AG08396 (cell line): Measurements from ENCODE around the gene ITPK1.

ENCODE experiments used
- DNase-seq: peaks from one replicate; pipeline ENCODE4 v3.0.0; 2012; ENCODE audit warnings: low spot score, mixed read lengths

ITPK1 gene

DNA sequence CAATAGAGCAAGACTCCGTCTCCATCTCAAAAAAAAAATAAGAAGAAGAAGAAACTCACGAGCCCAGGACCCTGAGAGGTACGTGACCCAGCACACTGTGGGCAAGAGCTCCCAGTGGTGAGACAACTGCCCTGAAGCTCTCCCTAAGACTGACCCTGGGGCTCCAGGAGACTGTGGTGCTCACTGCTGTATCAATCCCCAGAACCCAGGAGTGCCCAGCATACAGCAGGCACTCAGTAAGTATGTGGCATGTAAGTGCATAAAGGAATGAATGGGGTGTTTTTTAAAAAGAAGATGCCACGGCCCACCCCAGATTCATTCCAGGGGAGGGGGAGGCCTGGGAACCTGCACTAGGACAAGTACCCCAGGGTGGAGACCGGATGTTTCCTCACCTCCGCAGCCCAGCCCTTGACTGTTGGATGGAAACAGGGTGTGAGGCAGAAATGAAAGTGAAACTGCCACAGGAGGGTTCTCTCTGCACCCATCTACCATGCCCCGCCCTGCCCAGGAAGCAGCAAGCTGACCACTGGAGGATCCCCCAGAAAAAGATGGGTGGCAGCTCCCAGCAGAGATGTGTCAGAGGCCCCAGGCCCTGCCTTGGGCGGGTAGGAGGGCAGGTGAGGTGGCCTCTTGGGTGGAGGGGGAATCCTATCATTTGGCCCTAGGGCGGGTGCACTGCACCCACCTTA, 12.2 kb downstream of the ITPK1 start:
- no peak for DNase-seq

DNA sequence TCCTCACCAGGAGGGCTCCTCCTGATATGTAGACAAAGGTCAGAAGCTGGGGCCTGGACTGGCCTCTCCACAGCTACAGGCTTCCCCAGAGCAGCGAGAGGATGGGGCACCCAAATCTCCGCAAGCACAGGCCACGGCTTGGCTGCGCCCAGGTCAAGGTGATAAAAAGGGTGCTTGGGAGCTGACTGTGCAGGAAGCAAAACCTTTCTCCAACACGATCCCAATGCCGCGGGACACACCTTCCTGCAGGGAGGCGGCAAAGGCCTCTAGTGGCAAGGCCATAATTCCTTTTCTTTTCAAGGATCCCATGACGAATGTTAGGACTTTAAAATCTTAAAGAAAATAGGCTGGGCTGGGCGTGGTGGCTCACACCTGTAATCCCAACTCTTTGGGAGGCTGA, 13.6 kb downstream of the ITPK1 start:
- no peak for DNase-seq

DNA sequence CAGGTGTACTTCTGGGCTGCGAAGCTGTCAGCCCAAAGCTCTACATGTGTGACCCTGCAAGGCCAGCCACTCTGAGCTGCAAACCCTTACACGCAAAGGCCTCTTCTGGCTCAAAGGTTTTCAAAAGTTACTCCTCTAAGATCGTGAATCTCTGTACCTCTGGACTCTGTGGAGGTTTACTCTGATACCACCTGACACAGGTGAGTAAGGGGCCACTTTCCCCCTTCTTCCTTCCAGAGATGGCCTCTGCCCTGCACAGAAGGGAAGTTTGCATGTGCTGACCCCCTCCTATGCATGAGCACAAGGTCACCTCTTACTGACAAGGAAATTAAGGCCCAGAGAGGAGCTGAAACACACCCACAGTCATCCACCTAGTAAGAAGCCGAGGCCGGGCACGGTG, 14.5 kb downstream of the ITPK1 start:
- DNase-seq: no peak

DNA sequence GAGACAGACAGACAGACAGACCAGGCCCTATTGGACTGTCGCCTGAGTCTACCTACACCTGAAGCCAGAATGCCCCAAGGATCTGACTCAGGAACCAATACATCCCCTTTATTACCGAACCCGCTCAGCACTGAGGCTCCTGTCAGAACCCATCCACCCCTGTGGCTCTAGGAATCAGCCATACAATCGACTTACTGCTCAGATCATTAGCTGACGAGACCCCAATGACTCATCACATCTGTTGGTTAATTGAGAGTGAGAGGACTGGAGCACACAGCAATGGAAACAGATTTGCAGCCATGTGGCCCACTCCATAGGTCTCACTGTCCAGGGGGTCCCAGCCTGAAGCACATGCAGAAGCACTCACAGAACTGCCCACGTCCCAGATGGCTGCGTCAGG, 15.2 kb downstream of the ITPK1 start:
- DNase-seq: no peak

DNA sequence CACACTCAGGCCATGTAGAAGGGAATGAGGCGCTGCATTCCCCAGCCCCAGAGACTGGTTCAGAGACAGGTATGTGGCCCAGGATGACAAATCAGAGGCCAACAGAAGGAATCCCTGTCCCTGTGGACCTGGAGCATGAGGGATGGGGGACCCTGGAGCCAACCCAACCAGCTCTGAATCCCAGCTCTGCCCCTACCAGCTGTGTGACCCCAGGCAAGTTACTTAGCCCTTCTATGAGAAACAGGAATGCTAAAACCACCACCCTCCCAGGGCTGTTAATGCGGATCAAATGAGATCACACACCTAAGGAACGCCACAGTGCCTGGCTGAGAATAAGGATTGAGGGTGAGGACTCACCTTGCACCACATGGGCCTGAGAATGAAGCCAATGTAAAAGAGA, 15.6 kb downstream of the ITPK1 start:
- DNase-seq: no peak

DNA sequence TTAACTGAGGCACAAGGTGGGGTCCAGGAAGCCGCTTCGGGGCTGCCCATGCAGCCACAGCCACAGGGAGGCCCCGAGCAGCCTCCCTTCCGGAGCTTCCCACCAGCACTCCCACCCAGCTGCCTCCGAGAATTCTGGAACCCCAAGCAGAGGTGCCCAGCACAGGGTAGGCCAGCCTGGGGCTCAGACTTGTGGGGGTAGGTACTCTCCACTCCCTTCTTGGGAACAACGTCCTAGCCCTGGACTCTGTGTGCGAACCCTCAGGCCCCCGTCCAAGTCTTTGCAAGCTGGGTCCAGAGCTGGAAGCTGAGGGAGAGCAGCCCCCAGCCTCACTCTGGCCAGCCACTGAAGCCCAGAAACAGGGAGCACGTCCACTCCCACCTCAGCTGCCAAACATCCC, 16.1 kb downstream of the ITPK1 start:
- no peak for DNase-seq

DNA sequence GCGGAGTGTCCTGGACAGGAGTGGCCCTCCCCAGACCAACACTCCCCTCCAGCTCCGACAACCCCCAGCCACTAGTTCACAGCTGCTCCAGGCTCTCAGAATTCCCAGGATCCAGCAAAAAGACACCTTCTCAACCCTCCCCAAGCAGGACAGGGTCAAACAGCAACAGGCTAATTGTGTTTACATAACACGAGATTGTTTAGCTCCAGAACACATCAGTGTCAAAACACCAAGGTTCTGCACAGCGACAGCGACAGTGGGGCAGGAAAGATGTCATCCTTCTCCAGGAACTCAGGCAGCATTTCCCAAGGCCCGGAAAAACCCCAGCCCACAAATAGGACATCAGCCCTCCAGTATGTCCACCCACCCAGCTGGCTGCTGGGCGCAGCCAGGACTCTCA, 16.5 kb downstream of the ITPK1 start:
- no peak for DNase-seq

DNA sequence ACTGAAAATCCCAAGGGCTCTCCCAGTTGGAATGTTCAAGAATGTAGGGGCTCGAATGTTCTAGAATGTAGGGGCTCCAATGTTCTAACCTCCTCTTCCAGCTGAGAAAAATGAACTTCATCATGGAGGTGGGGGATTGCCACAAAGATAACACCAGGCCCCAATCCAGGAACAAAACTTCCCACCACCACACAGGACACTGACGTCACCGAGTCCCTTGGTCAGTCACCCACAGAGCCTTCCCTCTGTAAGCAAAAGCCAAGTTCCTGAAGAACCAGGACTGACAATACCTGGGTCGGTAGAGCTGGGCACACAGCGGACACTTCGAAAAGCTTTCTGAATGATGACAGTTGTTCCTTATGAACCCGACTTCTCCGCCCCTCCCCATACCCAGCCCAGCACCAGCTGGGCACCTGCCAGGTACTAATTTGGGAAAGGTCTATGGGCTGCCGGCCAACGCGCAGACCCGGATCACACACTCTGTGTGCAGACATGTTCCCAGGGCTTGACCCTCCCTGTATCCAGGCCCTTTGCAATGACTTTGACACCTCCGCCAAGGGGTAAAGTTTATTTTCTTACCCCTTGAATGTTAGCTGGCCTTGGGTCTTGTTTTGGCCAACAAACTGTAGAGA, 18.9 kb downstream of the ITPK1 start:
- DNase-seq: no peak

DNA sequence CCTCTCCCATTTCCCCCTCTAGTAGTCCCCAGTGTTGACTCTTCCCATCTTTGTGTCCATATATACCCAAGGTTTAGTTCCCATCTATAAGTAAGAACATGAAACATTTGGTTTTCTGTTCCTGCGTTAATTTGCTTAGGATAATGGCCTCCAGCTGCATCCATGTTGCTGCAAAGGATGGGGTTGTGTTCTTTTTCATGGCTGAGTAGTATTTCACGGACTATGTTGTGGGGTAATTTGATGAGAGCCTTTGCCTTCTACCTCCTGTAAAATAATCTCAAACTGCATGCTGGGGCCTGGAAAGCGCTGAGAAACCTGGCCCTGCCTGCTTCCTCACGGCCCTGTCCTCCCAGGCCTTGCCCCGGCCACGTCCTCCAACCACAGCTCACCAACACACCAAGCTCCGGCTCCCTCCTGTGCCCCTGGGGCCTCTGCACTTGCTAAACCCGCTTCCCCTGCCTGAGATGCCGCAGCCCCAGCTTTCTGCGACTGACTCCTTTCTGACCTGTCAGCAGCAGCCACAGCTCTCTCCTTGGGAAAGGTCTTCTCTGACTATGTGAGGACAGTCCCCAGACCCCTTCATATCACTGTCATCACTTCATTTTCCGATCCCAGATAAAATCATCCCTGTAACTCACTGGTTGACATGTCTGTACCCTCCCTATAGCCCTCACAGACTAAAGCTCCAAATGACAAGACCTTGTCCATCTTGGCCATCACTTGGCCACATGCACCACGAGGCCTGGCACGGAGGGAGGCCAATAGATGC, 19.8 kb downstream of the ITPK1 start:
- DNase-seq: no peak

DNA sequence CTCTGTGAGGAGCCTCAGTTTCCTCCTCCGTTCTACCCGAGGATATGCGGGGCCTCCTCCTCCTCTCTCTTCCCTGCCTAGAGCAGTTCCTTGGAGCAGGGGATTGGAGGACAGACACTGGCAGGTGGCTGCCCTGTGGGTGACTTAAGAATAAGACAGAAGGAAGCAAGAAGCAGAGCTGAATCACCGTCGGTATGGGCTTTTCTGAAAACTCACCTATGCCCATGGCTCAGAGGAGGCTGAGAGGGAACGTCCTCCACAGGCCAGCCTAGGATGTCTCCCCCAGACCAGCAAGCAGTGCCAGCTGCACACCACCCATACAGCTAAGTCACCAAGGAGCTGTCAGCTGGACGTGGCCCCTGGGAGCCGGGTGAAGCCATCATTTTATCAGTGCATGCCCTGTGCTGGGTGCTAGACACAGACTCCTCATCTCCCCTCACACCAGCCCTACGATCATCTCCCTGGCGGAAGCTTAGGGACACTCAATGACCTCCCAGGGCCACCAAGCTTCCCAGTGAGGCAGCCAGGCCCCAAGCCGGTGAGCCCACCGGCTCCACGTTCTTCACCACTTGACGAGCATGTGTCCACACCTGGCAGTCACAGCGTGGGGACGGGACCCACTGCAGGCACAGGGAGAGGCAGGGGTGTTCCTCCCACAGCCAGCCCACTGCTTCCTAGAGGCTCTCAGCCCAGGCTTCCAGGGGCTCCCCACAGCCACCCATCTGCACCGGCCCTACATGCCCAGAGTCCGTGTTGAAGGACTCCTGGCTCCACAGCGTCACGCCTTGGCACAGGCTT, 21.4 kb downstream of the ITPK1 start:
- DNase-seq: no peak

DNA sequence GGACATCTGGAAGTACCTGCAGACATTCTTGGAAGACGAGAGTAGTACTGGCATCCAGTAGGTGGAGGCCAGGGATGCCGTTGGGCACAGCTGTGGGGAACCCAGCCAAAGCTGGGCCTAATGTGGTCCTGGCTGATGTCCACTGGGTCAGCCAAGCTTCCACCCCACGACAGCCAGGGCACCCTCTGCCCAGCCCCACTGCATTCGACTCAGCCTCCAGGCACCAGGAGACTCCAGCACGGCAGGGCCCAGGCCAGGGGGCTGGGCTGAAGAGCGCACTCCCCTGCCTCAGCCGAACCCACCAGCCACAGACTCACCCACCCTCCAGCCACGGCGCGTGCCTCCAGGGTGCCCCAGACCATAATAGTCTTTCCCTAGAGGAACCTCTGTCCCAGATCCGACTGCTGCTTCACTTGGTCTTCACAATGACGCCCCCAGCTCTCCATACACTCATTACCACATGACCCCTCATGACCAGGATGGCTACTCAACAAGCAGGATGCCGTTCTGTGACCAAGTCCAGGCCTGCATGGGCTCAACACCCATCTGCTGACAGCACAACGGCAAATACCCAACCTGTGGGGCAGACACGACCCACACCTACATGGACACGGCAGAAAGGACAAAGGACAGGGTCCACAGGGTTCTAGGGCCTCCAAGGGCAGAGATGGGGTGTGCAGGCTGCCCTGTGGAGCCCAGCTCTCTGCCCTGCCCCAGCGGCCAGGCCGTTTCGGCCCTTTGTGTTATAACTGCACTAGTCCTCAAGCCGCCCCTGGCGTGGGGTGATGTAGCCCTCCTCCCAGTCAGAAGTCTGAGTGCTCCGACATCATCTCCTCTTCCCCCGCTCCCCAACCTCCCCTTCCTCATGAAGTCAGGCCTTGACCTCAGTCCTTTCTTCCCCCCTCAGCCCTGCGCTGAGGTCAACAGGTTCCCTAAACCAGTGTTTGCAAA, 22.8 kb downstream of the ITPK1 start:
- no peak for DNase-seq

DNA sequence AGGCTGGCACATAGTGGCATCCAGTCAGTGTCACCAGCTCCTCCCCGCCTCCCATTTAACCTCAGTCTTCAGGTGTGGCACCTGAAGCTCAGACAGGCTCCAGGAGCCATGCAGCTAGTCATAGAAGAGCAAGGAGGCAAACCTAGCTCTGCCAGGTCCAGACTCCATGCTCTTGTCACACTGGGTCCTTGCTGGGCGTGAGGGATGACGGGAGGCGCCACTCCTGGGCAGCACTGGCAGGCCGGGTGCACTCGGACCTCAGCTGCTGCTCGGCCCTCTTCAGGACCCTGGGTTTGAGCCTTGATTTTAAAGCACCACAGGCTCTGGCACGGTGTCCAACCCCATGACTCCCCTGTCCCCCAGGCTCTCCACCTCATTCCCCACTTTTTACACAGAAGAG, 24.1 kb downstream of the ITPK1 start:
- no peak for DNase-seq

DNA sequence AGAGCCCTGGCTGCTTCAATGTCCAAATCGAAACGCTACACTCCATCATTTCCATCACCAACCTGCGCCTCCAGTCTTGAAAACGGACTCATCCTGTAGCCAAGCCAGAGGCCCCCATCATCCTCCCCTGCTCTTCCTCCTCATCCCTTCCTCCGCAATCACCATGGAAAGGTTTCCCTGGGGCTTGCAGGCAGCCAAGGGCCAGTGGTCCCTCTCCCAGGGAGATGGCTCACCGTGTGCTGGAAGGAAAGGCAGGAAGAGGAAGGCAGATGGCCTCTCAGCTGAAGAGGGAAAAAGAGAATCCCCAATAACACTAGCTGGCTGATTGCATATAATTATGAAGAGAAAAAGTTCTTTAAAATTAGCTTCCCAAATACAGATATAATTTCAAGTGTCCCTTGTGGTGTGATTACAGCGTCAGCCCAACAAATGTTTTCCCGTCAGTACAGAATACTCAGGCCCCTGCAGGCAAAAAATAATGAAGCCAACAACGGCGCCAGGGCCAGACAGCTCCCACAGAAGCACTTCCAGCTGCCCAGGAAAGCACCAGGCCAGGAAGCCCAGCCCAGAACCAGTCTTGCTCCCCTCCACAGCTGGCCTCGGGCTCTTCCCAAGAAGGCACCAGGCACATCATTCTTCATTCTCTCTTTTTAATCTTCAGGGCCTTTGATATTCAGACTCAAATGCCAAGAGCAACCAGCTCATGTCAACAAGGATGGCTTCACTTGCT, 24.7 kb downstream of the ITPK1 start:
- peak; percentile 31 for DNase-seq

DNA sequence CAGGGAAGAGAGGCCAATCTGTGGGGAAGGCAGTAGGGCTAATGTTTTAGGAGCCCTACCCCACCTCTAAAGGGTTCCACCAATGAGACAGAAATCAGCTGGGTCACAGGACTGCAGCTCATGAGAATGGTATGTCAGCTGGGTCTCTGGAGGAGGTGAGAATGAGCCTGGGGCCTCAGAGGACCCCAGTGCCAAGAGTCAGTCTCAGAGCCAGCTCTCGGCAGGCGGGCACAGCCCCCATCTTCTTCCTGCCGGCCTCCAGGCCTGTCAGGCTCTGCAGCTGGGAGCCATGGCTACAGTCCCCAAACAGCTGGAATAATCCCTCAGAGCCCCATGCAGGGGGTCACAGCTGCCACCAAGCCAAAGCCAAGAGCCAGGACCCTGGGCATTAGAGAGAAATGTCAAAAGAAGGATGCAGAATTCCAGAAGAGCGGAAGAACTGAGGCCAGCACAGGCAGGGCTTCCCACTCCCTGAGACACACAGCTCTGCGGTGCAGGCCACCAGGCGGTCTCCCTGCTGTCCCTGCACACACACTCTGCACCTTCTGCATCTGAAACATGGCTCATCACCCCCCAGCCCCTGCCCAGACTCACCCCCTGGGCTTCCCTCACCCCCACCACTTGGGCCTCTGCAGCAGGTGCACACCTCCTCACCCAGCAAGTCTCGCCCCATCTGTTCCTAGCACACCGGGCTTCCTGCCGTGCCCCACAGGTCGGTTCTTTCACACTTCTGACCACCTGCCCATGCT, 26.0 kb downstream of the ITPK1 start:
- DNase-seq: peak; percentile 31

DNA sequence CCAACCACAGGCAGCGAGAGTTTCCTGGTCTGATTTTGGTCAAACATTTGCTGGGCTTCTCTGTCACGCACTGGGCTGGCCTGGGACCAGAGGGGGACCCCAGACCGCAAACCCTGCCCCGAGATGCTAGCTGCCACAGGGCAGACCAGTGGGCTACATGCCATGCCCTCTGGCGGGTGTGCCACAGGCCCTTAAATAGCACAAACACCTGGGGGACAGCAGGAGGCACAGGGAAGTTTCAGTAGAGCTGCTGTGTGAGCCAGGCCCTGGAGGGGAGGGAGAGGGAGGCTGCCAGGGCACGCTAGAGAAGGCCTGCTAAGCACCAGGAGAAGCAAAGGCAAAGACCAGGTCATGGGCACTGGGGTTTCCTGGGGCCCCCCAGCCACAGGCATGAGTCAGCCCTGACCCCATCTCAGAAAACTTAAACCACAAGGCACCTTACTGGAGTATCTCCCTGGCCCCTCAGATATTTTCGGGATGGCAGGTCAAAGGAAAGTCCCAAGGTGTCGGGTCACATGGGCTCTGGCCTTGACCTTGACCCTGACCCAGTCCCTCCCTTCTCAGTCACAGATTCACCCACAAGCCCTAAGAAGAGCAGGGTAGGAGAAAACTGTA, 29.2 kb downstream of the ITPK1 start:
- DNase-seq: no peak

DNA sequence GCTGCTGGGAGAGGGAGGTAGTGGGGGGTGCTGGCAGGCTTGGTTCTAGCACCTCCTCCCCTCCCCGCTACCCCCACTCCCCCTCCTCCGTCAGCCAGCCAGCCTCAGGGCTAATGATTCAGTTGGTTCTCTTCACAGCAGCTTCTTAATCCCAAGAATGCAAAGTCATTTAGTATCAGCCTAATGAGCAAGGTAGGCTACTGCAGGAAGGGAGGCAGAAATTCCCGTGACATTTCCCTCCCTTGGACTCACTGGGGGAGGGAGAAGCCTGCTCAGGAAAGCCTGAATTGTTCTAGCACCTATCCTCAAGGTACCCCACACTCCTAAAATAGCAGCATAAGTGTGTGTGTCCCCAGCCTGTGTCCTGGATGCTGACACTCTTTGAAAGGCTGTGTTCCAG, 29.8 kb downstream of the ITPK1 start:
- DNase-seq: no peak

DNA sequence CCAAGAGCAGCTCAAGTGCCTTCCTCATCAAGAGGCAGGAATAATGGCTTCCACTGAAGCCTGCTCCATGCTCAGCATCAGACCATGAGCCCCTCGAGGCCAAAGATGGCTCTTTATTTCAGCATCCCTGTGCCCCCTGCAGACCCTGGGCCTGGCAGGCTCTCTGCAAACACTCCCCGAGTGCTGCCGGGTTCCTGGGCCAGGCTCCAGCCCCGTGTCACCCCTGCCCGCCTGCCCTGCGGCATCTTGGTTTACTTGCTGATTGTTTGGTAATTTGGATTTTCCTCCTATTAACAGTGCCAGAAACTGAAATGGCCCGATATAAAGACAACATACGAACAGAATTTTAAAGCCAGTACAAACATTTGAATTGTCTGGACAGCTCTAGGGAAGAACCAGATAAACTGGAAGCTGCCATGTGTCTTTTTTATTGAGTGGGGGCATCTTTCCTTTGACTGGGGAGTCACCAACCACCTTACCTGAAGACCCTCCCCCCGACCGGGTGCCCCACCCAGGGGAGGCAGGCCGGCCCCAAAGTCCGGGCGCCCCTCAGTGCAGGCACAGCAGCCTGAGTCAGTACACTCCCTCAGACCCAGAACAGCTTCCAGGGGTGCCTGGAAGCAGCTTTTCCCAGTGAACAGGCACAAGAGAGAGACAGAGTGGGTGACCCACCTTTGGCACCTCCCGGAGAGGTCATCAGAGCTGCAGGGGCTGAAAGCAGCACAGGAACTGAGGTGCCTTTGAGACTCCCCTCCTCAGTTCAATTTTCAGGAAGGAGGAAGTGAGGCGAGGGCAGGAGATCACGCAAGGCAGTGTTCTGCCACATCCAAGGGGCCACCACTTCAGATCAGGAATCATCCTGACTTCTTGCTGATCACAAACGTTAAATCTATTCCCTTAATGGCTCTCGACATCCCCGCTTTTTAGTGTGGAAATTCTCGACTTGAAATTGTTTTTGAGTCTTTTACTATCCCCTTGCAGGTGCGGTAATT, 30.6 kb downstream of the ITPK1 start:
- no peak for DNase-seq

DNA sequence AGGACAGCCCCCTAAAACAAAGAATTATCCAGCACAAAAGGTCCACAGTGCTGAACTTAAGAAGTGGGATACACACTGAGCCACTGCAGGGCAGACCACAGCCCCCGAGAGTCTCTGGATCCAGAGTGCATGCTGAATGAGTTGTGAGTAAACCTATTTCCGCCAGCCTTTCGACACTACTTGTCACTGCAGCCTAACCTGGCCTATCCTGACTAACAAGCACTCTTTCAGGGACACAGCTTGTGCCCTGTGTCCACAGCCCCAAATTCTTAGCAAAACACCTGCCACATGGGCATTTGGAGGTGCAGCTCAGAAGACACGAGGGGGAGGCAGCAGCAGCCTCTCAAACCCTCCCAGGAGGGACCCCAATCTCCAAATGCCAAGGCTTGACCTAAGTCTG, 31.3 kb downstream of the ITPK1 start:
- DNase-seq: no peak
